Kidney (tissue), 14 donors: ENCODE measurements around the gene DOCK6. TPM values are rescaled to one million over a fixed set of nuclear protein-coding genes. Genes with fewer than 3 reads are reported as not detected.

Experiments
- DNase-seq, 5 donors: peaks; one replicate each; pipeline ENCODE4 v3.0.0-alpha.2; 2013 to 2020
- FAIRE-seq: peaks from 2 replicates; lab custom pipeline; 2012; peaks lifted over from hg19 to GRCh38; lab: Jason Lieb, UNC
- H3K27ac ChIP-seq, 2 donors: one replicate each; pipeline ENCODE4 v1.7.0; 2013; ENCODE audit warnings: low read depth in 2 of 2, low read length in 2 of 2, inconsistent platforms in 1 of 2
- H3K27me3 ChIP-seq: one replicate; pipeline ENCODE4 v1.7.1; 2013; ENCODE audit warnings: low read length, inconsistent platforms; ENCODE audit not compliant: control insufficient read depth, insufficient read depth
- H3K36me3 ChIP-seq, 3 donors: one replicate each; pipeline versions ENCODE4 v1.7.0 to v1.7.1; 2013; ENCODE audit warnings: low read length in 3 of 3, control low read depth in 1 of 3, inconsistent platforms in 1 of 3; ENCODE audit not compliant: insufficient read depth in 3 of 3, control insufficient read depth in 2 of 3
- H3K4me1 ChIP-seq, 3 donors: one replicate each; pipeline versions ENCODE4 v1.7.0 to v1.7.1; 2013; ENCODE audit warnings: low read length in 3 of 3, inconsistent platforms in 1 of 3, low read depth in 1 of 3; ENCODE audit not compliant: control insufficient read depth in 2 of 3, insufficient read depth in 2 of 3
- H3K4me3 ChIP-seq, 3 donors: one replicate each; pipeline versions ENCODE4 v1.7.0 to v1.8.1; 2013; ENCODE audit warnings: low read length in 3 of 3, control low read depth in 1 of 3, inconsistent platforms in 1 of 3
- H3K9ac ChIP-seq, 3 donors: one replicate each; pipeline versions ENCODE4 v1.7.0 to v1.7.1; 2013; ENCODE audit warnings: low read length in 3 of 3, control low read depth in 1 of 3, inconsistent platforms in 1 of 3
- H3K9me3 ChIP-seq, 3 donors: one replicate each; pipeline versions ENCODE4 v1.7.0 to v1.7.1; 2013; ENCODE audit warnings: low read length in 3 of 3, control low read depth in 1 of 3, inconsistent platforms in 1 of 3; ENCODE audit not compliant: control insufficient read depth in 2 of 3, insufficient read depth in 1 of 3
- intact Hi-C: fragments of 100-400 bp; cut with DNase I; formaldehyde crosslinking; loops from one replicate; pipeline ENCODE4 v1.11.1; 2022
- polyA plus RNA-seq: library from polyadenylated mRNA; stranded (reverse); fragments of 350-450 nt; fragmentation: Illumina TruSeq; extraction: RNeasy Lipid Tissue Mini Kit (QIAGEN cat#74804); gene quantifications from one replicate; pipeline ENCODE4 v1.2.3, GENCODE V29; 2014; ENCODE audit warnings: low read depth, low replicate concordance; ENCODE audit not compliant: insufficient read depth
- total RNA-seq: library from RNA; stranded (reverse); fragmentation: NEBNext Ultra II Directional; extraction: Animal tissue kit (Norgen Biotek cat#: 25700); gene quantifications from one replicate; pipeline ENCODE4 v1.2.1, GENCODE V29; 2021
- TF ChIP-seq, protein P1 (sequence below): IDR thresholded peaks from 3 replicates; pipeline ENCODE4 v1.5.1; 2012; ENCODE audit warnings: mild to moderate bottlenecking, moderate library complexity, borderline replicate concordance; ENCODE audit not compliant: insufficient read depth; ENCODE audit errors: extremely low read depth
- donor health status: control.
- donor health status: control.
- donor health status: control.
- donor health status: control.
- donor health status: control.
- donor health status: DM: yes; HTN: yes; CAD: no.
- donor health status: Normal renal cell carcinoma (clear cell type).

Gene DOCK6
- total and polyA plus RNA-seq, 2 donors from 2014 or later, result 45.8 to 112 TPM

DNA sequence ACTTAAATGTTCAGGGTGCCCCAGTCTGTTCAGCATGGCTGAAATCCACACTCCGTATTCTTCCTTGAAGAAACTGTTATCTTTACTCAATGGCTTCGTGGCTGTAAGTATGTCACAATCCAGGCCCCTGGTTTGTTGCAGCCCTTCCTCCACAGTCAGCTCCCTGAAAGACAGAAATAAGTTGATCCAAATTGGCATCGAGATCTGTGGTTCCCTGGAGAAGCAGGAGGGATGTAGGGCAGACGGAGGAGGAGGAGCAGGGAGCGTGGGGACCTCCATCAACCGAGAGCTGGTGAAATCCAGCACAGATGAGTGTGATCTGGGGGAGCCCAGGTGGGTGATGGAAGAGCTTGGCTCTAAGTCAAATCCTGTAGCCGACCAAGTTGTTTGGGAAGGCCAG lies 33.9 kb upstream of the DOCK6 start:
- no peak for FAIRE-seq
- Histone ChIP-seq H3K4me3 (no peak overlapping the region), H3K9ac (no peak overlapping the region), H3K36me3 (no peaks in the 10 kb centered on the region), H3K4me1 (peaks cover 0 to 3% (median 0%) of the 10 kb centered on the region in 3 donors), H3K9me3 (no peaks in the 10 kb centered on the region), H3K27ac (no peak overlapping the region), H3K27me3 (no peaks in the 10 kb centered on the region)
- intact Hi-C loops, result no loop called here
- TF ChIP-seq, protein P1, sequence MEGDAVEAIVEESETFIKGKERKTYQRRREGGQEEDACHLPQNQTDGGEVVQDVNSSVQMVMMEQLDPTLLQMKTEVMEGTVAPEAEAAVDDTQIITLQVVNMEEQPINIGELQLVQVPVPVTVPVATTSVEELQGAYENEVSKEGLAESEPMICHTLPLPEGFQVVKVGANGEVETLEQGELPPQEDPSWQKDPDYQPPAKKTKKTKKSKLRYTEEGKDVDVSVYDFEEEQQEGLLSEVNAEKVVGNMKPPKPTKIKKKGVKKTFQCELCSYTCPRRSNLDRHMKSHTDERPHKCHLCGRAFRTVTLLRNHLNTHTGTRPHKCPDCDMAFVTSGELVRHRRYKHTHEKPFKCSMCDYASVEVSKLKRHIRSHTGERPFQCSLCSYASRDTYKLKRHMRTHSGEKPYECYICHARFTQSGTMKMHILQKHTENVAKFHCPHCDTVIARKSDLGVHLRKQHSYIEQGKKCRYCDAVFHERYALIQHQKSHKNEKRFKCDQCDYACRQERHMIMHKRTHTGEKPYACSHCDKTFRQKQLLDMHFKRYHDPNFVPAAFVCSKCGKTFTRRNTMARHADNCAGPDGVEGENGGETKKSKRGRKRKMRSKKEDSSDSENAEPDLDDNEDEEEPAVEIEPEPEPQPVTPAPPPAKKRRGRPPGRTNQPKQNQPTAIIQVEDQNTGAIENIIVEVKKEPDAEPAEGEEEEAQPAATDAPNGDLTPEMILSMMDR, result no peak
- DNase-seq, result no peak

DNA sequence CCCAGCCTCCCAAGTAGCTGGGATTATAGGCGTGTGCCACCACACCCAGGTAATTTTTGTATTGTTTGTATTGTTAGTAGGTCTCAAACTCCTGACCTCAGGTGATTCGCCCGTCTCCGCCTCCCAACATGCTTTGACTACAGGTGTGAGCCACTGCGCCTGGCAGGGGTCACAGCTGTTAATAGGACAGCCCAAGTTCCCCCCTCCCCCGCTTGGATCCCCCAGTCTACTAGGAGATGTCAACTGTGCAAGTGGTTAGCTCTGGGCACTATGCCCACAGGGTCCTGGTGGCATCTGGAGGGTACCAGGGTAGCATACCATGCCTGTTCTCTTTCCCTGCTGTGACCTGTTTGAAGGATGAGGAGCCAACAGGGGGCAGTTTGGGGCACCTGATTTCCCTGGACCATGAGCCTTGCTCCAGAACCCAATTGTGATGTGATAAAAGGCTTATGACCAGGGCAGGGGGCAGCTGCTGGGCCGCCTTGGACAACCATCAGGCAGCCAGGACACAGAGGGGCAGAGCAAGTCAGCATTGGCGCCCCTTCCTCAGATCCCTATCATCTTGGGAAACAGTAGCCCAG lies 33.4 kb upstream of the DOCK6 start, which contains the start of gene TSPAN16:
TSPAN16 (plus strand) TSS at position 496 of the 581 bp plus-strand sequence. CDS start 138 bp downstream, outside the sequence.
- H3K4me3 ChIP-seq, result no peak within 1 kb of the TSS
- DNase-seq, result no peak
- peaks cover 0 to 3% (median 0%) of the 10 kb centered on the region in 3 donors for H3K4me1 ChIP-seq
- H3K27ac ChIP-seq, result no peak within 1 kb of the TSS
- TF ChIP-seq, protein P1, result no peak
- H3K36me3 ChIP-seq, result no peaks in the 10 kb centered on the region
- H3K9ac ChIP-seq, result no peak within 1 kb of the TSS
- intact Hi-C loops, result no loop called here
- no peaks in the 10 kb centered on the region for H3K27me3 ChIP-seq
- H3K9me3 ChIP-seq, result no peaks in the 10 kb centered on the region
- FAIRE-seq, result no peak

DNA sequence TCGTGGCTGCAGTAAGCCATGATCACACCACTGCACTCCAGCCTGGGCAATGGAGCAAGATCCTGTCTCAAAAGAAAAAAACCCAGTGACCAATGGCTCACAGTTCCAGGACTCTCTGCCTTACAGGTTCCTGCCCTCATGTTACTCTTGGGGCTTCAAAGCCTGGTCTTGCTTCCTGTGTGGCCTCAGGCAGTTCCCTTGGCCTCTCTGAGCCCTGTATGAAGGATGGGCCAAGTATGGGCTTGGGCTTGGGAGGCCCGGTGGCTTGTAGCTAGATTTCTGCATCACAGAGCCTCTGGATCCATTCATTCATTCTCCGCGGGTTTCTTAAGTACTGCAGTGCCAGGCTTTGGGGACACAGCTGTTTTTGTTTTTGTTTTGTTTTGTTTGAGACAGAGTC lies 32.9 kb upstream of the DOCK6 start:
- Histone ChIP-seq H3K9ac (no peak overlapping the region), H3K9me3 (no peaks in the 10 kb centered on the region), H3K27ac (no peak overlapping the region), H3K4me1 (peaks cover 0 to 3% (median 0%) of the 10 kb centered on the region in 3 donors), H3K4me3 (no peak overlapping the region), H3K36me3 (no peaks in the 10 kb centered on the region), H3K27me3 (no peaks in the 10 kb centered on the region)
- TF ChIP-seq, protein P1, result no peak
- no peak for FAIRE-seq
- no peak for DNase-seq
- intact Hi-C loops, result no loop called here
